A204.1 (cell line): ENCODE measurements around the gene CEP95.

Experiments
- FAIRE-seq: peaks from 2 replicates; lab custom pipeline; 2012; peaks lifted over from hg19 to GRCh38; lab: Jason Lieb, UNC

CEP95 gene

DNA sequence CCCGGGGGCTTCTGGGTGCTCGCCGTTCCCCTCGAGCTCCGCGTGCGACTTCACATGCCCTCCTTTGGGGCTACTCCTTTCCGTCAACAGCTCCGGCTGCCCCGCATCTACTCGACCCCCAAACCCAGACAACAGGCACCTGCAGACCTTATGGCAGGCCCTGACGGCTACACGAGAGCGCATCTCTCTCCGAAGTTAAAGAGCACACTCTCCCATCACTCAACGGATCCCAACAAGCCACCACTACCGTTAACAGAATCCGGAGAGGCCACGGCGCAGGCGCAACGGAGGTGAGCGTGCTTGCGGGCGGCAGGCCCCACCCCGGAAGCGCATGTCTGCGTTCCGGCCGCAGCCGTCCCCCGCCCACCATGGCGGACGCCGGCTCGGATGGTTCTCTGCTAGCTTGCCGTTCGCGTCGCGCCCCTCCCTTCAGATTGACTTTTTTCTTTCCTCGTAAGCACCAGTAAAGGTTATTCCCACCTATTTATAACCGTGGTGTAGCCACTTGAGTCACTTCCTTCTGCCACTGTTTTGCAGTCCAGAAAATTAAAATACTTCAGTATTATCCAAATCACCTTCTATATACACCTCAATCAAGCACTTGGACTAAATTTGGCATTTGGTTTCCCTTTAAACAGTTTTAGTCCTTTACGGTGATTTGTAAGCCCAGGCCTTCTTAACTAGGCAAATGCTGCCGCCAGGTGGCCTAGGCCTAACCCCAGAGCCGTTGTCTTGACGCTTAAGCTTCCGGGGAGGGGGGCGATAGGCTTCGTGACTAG, 9.8 kb upstream of the CEP95 start, which contains the start of gene POLG2:
Gene POLG2 (minus strand): TSS at position 269 of the 779 bp plus-strand sequence. CDS start 86 bp downstream, at position 183.
- no peak for FAIRE-seq

DNA sequence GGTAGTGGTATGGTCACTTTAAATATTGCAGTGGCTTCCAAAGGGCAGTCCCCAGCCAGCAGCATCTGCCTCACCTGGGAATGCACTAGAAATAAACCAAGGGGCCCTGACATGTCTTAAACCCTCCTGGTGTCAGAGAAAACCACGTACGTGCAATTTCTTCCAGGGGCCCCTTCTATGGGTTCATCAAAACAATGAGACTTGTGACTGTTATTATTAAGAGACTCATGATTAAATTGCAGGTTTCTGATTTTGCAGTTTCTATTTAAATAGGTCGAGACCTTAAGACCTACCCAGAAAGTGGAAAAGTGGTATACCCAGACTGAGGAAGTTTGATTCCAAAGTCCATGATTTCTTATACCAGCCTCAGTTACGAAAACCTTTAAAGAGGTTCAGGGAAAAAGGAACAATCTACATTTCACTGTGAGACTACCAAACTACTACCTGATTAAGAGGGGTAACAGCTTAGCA, 9.2 kb upstream of the CEP95 start:
- no peak for FAIRE-seq

DNA sequence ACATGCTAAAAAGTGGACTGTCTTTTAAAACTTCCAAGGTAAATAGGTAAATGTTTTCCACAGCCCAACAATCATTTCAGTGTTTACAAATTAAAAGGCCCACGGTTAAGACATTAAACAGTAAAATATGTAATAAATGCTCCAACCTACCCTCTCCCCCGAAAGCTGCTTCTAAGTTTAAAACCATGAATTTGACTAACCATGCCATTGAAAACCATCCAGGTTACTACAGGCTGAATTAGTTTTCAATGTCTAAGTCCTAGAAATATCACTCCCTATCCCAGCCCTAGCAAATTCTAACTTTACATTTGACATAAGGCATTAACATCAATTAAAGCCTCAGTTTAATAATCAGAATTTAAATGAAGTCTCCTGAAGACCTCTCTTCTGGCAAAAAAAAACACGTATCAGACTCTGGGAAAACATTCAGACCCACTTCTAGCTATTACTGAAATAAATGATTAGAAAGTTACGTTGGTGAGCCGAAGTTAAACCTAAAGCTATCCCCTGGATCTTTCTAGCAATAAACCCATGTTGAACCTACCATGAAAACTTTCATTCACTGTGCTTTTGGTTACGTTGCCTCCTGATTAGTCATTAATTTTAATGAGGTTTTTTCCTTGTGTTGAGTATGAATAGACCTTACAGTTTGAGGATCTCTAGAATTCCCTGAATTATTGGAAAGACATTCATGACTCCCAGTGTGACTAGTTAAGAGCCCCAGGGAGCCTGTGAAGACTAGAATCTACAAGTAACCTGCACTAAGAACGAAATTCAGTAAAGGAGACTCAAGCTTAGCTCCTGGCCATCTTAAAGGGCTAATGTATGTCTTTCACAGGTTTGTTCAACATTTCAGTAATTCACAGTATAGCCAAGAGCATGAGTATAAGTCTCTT, 8.2 kb upstream of the CEP95 start:
- FAIRE-seq: no peak

DNA sequence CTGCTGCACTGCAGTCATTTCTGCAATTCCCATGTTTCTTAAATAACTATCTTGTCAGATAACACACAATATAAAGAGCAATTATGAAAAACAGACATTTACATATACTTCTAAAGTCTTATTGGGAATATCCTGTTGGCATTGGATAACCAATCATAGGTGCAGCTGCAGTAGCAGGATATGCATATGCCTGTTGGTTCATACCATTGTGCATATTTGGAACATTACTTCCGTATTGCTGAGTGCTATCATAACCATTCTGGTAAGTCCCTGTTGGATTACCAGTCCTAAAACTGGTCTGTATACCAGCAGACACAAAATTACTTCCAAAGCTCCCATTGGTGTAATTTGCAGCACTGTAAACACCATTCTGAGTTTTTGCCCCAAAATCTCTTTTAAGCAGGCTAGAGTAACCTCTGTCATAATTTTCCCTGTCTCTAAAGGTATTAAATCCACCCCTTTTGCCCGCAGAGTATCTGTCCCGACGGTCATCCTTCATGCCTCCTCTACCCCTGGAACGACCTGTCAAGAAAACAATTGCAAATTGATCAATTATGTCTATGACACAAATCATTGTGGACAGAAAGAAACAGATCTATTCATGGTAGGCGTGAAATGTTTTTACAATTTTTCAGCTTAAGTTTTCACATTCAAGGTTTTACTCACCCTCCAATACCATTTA, 6.8 kb upstream of the CEP95 start:
- no peak for FAIRE-seq

DNA sequence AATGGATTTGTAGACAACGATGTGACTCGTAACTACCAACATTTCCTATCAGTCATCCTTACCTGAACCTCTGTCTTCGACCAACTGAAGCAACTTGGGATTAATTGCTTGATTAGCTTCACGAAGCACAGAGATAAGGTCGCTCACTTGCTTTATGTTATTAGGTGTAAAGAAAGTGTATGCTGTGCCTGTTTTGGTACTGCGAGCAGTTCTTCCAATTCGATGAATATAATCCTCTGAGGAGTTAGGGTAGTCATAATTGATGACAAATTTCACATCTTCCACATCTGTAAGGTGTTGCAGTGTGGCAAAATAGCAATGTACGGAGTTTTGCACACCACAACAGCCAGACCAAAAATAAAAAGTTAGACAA, 6.3 kb upstream of the CEP95 start:
- no peak for FAIRE-seq

DNA sequence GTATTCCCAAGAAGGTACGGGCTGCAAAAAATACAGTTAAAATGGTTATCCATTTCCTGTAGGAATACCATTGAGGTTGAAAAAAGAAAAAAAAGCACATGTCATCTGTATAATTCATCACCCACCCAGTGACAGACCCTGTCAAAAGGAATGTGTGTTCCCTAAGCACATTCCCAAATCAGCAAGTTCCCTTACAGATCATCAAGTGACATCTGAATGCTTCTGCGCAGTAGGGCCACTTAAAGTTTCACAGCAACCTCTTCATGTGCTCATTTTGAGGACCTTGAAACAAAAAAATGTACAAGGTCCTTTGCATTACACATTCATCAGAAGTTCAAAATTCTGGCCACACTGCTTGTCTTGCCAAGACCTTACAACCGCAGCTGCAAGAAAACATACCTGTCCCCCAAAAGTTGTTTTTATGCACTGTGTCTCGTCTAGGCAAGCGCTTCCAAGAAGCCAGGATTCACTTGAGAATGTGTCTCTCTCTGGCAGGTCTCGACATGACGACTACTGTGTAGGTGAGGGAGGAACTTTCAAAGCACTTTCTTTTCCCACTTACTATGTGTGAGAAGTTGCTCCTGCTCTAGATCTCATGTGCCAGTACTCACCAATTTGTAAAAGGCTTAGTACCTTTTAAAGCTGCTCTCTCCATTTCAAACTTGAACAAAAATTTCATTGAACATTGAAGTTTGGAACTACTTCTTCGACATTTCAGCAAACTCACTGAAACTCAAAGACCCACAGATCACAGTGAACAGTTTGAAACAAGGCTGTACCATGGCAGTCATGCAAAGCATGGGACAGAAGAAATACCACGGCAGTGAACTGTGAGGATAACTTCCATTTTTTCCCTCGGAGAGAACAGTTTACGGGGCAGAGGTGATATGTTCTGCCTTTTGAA, 5.7 kb upstream of the CEP95 start:
- FAIRE-seq: no peak

DNA sequence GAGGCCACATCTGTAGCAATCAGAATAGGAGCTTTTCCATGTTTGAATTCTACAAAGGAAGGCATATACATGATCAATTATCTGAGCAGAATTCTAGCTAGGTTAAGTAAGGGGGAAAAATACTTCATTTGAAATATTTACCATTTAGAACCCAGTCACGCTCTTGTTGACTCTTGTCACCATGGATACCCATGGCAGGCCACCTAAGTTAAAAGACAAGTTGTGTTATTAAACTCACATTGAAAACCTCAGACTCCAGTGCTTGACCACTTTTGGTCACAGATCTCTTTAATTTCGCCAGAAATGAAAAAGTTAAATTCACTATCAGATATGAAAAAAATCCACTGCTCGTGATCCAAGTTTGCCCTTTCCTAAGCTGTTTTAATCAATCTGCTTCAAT, 4.8 kb upstream of the CEP95 start:
- FAIRE-seq: no peak

DNA sequence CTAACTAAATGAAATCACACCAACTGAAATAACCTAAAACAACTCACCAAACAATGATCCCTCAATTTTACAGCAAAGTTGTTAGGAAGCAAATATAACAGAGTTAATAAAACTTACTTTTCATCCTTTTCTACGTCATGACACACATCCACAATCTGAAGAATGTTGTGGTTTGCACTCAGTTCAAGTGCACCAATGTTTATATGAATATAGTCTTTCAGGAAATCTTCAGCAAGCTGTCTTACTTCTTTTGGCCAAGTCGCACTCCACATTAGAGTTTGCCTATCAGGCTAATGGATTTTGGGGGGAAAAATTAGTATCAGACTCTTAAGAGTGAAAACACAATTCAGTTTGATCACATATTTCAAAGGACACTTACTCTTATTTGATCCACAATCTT, 4.0 kb upstream of the CEP95 start:
- FAIRE-seq: no peak

DNA sequence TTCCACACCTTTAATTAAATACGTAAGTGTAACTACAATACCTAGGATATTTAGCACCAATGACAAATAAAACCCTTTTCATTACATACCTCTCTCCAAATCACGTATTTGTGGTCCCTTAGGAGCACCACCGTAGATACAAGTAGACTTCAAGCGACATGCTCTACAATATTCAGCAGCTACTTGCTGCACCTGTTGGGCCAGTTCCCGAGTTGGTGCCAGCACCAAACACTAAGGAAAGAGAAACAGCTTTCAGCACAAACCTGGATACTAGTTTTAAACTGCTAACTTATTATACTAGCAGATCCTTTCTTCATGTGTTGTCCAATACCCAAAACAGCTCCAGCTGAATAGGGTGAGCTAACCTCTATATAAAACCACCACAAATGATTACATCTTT, 3.4 kb upstream of the CEP95 start:
- FAIRE-seq: no peak

DNA sequence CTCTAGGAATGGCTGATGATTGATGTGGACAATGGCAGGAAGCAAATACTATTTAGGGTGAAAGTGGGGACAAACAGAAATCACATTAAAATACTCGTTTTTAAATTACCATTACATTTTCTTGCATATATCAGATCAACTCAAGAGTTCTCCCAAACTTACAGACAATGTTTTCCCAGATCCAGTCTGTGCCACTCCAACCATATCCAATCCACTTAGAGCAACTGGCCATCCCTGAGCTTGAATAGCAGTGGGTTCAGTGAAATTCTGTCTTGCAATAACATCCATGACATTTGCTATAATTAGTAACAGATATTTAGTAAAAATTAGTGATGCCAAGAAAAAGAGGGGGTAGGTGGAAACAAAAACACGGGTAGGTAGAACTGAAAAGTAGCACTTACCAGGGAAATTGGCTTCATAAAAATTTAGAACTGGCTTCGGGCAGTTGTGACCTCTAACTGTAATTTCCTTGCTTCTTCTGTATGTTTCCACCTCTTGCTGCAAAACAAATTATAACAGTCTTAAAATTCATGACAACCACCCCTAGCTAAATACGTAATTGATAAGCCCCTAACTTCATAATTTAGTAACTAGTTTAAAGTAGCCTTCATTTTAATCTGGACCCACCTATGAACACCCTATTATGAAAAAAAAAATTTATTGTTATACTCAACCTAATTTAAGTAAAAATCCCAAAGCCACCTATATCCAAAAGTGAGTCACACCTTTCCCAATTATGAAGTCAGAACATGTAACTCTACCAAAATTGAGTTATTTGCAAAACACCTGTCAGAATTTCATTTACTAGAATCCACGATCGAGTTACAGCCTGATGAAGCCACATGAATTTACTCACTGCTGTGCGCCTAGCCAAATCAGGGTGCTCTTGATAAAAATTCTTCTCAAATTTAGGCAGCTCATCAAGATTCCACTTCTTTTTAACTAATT, 2.7 kb upstream of the CEP95 start:
- no peak for FAIRE-seq

DNA sequence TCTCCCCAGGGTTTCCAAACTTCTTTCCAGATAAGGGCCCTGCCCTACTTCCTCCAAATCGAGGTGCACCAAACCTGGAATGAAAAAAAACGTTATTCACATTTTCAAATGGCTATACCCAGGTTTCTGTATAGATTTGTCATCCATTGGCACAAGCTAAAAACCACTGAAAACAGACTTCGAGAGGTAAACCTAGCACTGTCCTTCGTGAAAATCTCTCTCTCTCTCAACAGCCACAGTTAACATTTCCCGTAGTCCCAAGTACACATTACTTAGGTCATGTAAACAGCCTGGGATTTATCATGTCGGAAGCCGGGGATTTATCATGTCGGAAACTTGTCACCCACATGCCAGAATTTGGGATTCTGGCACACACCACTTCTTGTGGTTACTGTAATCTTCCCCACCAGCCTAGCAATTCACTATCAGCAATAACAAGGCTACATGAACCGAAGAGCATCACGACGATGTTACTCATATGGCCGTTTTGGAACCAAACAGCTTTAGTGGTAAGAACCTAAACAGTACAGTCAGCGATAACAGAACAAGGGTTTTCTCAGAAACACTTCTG, 1.9 kb upstream of the CEP95 start:
- no peak for FAIRE-seq

DNA sequence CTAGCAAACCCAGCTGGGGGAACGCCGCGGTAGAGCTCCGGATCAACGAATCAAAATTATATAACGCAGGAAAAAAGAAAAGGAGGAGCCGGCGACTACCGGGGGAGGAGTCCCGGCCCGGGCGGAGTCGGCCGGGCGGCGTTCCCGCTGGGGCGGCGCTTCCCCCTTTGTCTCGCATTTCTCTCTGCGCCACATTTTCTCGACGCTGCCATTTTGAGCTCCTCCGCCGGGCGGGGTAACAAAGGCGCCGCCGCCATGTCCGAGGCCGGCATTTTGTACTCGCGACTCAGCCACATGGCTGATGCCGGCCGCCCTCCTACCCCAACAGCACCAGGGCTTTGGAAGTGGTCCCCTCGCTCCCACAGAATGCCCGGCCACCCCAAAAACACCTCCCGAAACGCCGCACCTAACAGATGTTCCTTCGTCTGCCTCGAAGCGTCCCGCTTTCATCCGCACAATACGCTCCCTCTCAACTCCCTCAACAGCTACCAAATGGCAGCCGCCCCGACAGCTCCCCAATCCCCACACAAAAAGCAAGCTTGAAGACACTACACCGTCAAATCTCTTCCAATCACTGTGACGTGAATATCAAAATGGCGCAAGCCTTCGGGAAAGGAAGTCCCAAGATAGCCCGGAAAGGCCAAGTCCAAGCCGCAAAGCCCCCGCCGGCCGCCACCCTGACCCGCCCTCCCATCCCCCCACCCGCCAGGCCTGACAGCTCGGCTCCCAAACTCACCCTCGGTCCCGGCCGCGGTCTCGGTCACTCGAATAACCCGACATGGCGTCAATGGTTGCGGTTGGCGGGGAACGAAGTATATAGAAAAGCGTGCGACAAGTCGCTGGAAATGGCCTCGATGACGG, 1.2 kb upstream of the CEP95 start:
- no peak for FAIRE-seq

DNA sequence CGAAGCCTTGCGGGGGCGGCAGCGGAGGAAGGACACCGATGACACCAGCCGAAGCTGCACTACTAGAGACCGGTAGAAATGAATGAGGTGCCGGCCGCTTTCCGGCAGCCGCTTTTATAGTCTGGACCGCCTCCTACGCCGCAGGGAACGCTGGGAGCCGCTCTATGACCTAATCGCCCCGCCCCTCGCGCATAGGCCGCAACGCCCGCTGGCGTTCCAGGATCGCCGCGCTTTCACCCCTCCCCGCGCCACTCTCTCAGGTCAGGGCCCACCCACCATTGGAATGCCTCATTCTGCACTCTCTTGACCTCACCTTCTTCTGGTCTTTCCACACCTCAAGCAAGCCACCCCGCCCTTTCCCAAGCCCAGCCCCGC, 589 bp upstream of the CEP95 start, which contains the start of gene DDX5:
Gene DDX5 (minus strand): TSS at position 89 of the 375 bp plus-strand sequence. CDS start 170 bp downstream, outside the sequence.
- FAIRE-seq: no peak

DNA sequence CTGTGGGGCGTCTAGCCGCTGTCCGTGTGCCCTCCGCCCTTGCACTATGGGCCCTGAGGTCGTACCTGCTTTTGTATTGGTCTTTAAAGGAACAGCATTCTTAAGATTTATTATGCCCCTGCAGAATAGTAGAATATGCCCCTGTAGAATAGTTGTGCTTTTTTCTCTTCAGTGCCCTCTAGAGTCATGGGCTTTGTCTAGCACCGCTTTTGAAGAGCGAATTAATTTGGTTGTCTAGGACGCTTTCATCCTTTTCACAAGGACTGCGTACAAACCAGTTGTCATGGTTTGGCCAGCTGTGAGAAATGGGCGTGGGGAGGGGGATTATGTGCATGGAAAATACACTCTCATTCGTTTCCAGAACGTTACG, 621 bp downstream of the CEP95 start:
- FAIRE-seq: no peak

DNA sequence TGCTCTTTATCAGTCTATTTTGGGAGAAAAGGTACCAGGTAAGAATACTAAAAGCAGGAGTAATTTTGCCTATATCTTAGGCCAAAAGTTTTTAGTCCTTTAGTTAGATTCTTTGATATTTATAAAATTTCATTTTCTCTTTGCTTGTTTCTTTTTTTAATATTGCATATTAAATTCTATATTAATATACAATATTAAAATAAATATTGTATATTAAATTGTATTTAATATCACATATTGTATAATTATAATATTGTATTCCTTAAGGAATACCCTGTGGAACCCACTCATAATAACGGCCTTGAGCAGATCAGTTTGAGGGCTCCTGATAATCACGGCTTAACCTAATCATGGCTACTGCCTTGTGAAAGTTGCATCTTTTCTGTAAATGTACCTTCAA, 1.9 kb downstream of the CEP95 start:
- FAIRE-seq: no peak

DNA sequence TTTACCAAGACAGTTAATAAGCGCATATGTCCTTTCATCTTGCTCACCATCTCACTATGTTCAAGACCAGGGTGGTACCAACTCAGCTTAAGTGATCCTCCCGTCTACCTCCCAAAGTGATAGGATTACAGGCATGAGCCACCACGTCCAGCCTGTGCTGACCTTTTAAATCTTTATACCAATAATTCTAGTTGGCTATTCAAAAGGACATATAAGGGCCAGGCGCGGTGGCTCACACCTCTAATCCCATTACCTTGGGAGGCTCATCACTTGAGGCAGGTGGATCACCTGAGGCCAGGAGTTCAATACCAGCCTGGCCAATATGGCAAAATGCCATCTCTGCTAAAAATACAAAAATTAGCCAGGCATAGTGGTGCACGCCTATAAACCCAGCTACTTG, 2.4 kb downstream of the CEP95 start:
- no peak for FAIRE-seq

DNA sequence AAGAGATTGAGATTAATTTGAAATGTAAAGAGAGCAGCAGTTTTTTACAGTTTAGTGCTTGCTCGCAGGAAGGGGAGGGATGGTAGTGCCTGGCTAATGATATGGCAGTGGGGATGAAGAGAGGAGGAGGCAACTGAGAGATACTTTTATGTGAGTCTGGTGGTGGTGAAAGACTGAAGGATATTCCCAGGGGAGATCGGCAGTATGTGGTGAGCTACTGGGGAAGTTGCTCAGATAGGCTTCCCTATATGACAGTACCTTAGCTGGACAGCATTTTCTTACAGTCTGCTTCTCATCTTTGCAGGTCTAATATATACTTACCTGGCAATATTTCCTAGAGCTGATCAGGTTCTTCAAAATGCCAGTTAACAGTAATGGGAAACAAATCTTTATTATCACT, 8.6 kb downstream of the CEP95 start:
- no peak for FAIRE-seq

DNA sequence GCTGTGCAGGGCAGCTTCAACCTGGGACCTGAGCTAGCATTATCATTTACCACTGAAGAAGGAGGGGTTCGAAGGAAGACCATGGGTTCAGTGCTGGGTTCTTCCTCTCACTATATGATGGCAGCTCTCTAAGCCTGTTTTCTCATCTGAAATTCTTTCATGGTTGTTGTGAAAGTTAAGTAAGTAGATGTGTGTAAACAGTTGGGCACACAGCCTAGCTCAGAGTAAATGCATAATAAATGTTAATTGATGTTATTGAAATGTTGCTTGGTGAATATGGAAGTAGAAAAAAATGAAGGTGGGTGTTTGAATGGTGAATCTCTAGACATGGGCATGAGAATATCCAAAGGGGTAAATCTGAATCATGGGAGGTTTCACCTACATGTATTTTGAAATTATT, 9.1 kb downstream of the CEP95 start:
- FAIRE-seq: no peak

DNA sequence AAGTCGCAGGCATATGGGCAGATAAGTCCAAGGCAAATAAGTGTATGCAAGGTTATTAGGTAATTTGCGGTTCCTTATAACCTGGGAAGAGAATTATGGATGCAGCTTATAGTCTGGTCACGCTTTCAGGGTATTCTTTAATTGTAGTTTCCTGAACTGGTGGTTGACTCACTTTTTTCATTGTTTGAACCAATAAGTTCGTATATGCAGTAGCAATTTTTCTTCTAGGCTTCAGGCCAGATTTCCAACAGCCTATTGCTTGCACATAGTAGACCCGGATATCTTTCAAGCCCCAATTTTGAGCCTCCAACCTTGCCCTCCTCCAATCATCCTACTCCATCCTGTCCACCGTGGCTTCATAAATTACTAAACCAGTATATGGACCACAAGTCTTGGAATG, 12.8 kb downstream of the CEP95 start:
- no peak for FAIRE-seq
